Measurements from ENCODE around the gene KDM2A.

KDM2A gene

DNA sequence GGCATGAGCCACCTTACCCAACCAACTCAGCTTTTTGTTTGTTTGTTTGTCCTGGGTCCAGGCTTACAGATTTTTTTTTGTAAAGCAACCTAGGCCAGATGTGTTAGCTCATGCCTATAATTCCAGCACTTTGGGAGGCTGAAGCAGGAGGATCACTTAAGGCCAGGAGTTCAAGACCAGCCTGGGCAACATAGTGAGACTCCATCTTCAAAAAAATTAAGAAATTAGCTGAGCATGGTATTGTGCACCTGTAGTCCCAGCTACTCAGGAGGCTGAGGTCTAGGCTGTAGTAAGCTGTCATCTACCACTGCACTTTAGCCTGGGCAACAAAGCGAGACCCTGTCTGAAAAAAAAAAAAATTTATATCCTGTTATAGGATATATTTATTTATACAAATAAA lies 118.5 kb downstream of the KDM2A start:
- Histone ChIP-seq H3K9ac (no peak overlapping the region), H3K27ac (no peak overlapping the region), H3K27me3 (ENCODE audit: control insufficient read depth, insufficient read depth, low read length) (no peaks in the 10 kb centered on the region), H3K4me1 (peaks cover 8% of the 10 kb centered on the region), H3K36me3 (ENCODE audit: control insufficient read depth, insufficient read depth, low read length) (no peaks in the 10 kb centered on the region), H3K9me3 (ENCODE audit: control insufficient read depth, low read length) (no peaks in the 10 kb centered on the region), H2AFZ (no peak overlapping the region), H3K4me3 (ENCODE audit: low read depth, low read length) (no peak overlapping the region), H3K4me2 (ENCODE audit: low read length) (no peak overlapping the region), H3K79me2 (peaks cover 8% of the 10 kb centered on the region)
- TF ChIP-seq, protein P1, sequence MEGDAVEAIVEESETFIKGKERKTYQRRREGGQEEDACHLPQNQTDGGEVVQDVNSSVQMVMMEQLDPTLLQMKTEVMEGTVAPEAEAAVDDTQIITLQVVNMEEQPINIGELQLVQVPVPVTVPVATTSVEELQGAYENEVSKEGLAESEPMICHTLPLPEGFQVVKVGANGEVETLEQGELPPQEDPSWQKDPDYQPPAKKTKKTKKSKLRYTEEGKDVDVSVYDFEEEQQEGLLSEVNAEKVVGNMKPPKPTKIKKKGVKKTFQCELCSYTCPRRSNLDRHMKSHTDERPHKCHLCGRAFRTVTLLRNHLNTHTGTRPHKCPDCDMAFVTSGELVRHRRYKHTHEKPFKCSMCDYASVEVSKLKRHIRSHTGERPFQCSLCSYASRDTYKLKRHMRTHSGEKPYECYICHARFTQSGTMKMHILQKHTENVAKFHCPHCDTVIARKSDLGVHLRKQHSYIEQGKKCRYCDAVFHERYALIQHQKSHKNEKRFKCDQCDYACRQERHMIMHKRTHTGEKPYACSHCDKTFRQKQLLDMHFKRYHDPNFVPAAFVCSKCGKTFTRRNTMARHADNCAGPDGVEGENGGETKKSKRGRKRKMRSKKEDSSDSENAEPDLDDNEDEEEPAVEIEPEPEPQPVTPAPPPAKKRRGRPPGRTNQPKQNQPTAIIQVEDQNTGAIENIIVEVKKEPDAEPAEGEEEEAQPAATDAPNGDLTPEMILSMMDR (IDR thresholded peaks at IDR 0.05): no peak

DNA sequence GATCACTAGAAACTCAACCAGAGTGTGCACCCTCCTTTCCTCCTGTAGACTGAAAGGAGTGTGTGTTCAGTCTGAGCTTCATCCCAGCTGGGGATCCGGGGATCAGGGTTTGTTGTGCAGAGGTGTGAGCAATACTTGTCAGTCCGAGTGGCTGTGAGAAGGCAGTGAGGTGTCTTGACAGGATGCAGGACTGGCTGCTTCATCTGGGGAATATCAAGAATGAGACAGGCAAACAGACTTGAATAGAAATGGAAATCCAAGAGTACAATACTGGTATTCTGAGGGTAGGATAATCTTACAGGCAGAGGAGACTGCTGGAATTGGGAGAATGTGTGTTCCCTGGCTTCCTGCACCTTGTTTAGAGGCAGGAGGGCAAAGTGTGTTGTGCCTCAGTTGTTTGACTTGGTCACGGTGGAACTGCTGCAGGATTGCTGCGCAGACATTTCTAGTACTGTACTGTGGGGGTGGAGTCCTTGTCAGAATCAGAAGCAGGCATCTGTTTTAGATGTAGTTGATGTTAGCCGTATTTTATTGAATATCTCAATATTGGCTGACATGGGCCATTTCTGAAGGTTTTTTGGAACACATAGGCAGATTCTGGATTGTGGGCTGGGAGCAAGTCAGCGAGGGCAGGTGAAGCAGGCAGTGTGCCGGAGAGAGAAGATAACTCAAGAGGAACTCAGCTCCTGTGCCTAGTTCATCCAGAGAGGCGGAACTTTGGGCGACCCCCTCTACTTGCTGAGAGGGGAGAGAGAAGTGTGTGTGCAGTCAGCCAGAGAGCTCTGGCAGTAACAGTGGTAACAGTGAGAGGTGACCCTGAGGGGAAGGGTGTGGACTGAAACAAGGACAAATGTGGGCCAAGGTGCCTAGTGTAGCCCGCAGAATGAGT lies 120.1 kb downstream of the KDM2A start:
- no peaks in the 10 kb centered on the region for H3K27me3 ChIP-seq (ENCODE audit: control insufficient read depth, insufficient read depth, low read length)
- no peaks in the 10 kb centered on the region for H3K9me3 ChIP-seq (ENCODE audit: control insufficient read depth, low read length)
- H3K9ac ChIP-seq: no peak overlapping the region
- H3K4me1 ChIP-seq: peaks cover 10% of the 10 kb centered on the region
- H2AFZ ChIP-seq: peak overlapping the region; percentile 42
- H3K36me3 ChIP-seq (ENCODE audit: control insufficient read depth, insufficient read depth, low read length): no peaks in the 10 kb centered on the region
- TF ChIP-seq, protein P1 (IDR thresholded peaks at IDR 0.05): no peak
- peak overlapping the region; percentile 98 for H3K27ac ChIP-seq
- peaks cover 22% of the 10 kb centered on the region for H3K79me2 ChIP-seq
- peak overlapping the region; percentile 14 for H3K4me3 ChIP-seq (ENCODE audit: low read depth, low read length)
- H3K4me2 ChIP-seq (ENCODE audit: low read length): peak overlapping the region; percentile 69

DNA sequence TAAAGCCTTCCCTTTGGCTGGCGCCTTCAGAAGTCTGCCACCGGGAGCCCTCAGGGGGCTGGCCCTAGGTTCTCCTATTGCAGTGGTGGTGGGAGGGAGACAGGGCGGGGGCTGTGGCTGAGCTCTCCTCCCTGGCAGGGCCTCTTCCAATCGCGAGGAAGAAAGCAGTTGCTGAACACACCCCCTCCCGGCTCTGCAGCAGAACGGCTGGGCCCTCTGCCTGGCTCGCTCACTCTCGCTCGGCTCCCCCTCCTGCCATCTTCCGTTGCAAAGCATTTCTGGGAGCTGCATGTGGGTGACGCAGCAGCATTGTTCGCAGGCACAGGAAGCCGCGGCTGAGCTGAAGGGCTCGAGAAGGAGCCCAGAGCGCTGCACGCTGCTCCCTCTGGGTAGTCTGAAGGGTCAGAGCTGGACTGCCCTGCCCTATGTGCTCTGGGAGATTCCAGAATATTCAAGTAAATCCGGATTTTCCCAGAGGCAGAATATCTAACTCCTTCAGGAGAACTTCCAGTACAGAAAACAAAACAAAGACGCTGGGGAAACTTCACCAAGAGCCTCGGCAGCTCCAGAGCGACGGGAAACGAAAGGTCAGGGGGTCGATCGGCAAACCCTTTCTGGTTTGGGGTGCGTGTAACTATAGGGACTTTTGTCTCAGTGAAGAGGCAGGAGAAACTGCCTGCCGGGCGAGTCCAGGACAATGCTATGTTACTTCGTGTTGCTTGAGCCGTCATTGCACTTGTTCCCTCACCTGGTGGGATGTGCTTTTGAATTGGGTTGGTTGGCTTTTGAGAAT lies 120.9 kb downstream of the KDM2A start:
- TF ChIP-seq, protein P1 (IDR thresholded peaks at IDR 0.05): peak; percentile 9
- no peaks in the 10 kb centered on the region for H3K36me3 ChIP-seq (ENCODE audit: control insufficient read depth, insufficient read depth, low read length)
- peak overlapping the region; percentile 72 for H3K9ac ChIP-seq
- H3K4me3 ChIP-seq (ENCODE audit: low read depth, low read length): peak overlapping the region; percentile 86
- peak overlapping the region; percentile 98 for H3K27ac ChIP-seq
- H3K4me1 ChIP-seq: peaks cover 10% of the 10 kb centered on the region
- H3K9me3 ChIP-seq (ENCODE audit: control insufficient read depth, low read length): no peaks in the 10 kb centered on the region
- peak overlapping the region; percentile 76 for H3K4me2 ChIP-seq (ENCODE audit: low read length)
- H2AFZ ChIP-seq: peak overlapping the region; percentile 68
- H3K79me2 ChIP-seq: peaks cover 25% of the 10 kb centered on the region
- no peaks in the 10 kb centered on the region for H3K27me3 ChIP-seq (ENCODE audit: control insufficient read depth, insufficient read depth, low read length)

DNA sequence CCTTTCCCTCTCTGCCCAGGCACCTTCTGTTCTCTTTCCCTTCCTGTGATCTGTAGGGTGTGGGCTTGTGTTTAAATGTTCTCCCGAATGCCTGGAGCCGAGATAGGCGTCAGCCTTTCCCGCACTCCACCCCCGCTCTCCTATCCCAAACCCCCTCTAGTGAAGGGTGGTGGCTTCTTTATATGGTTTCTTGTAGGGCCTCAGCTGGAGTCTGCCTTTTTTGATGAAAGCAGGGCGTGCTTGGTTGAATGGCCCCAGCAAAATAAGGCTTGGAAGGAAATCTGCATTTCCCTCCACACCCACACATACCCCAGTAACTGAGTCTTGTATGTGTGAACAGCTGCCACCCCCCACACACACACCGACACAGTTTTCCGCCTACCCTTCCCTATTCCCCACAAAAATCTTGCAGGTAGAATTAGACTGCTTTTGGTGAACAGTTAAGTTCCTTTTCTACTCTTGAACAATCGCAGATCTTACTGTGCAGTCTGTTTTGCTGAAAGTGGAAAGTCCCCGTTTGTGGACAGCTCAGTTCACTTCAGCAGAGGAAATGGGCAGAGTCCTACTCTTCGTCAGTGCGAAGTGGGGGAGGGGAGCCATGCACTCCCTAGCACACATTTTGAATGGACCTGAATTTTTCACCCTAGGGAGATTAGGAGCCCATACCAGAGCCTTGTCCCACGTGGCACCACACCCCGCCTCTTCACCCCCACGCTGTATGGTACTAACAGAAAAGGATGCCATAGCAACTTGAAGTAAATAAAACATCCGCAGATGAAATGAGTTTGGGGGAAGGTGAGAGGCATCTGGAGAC lies 121.7 kb downstream of the KDM2A start:
- Histone ChIP-seq H2AFZ (peak overlapping the region; percentile 68), H3K4me3 (ENCODE audit: low read depth, low read length) (peak overlapping the region; percentile 86), H3K27me3 (ENCODE audit: control insufficient read depth, insufficient read depth, low read length) (no peaks in the 10 kb centered on the region), H3K4me1 (peaks cover 11% of the 10 kb centered on the region), H3K4me2 (ENCODE audit: low read length) (peak overlapping the region; percentile 76), H3K9ac (peak overlapping the region; percentile 72), H3K27ac (peak overlapping the region; percentile 98), H3K9me3 (ENCODE audit: control insufficient read depth, low read length) (no peaks in the 10 kb centered on the region), H3K36me3 (ENCODE audit: control insufficient read depth, insufficient read depth, low read length) (no peaks in the 10 kb centered on the region), H3K79me2 (peaks cover 25% of the 10 kb centered on the region)
- TF ChIP-seq, protein P1 (IDR thresholded peaks at IDR 0.05): no peak
